Common myeloid progenitor, CD34-positive (primary cell): Measurements from ENCODE around the gene GRAPL. TPM values are rescaled to one million over a fixed set of nuclear protein-coding genes. Genes with fewer than 3 reads are reported as not detected.
"Not testable (repeated sequence)": the region's sequence is repeated elsewhere in the genome, so short reads cannot be mapped to it uniquely, and the experiment has no call there.

Experiments used
- CTCF ChIA-PET: fragments of 350-600 bp; sonication (Branson Sonifier 250); formaldehyde crosslinking; loops from one replicate; lab custom pipeline; 2021; ENCODE audit warnings: antibody characterized with exemption; lab: Charles Lee
- POLR2A ChIA-PET: fragments of 350-600 bp; sonication (Branson Sonifier 250); formaldehyde crosslinking; loops from one replicate; lab custom pipeline; 2021; ENCODE audit warnings: antibody characterized with exemption; lab: Charles Lee
- DNase-seq, 3 donors: peaks; one replicate each; pipeline versions ENCODE4 v3.0.0 to v3.0.0-alpha.2; 2013
- H3K27ac ChIP-seq, 2 experiments: 1 replicate in 1 of 2; 2 replicates in 1 of 2; pipeline ENCODE4 v1.7.0; 2013; ENCODE audit warnings: inconsistent platforms in 2 of 2, low read length in 2 of 2, mild to moderate bottlenecking in 2 of 2, low read depth in 1 of 2, moderate library complexity in 1 of 2; ENCODE audit not compliant: severe bottlenecking in 2 of 2, insufficient read depth in 1 of 2, poor library complexity in 1 of 2
- H3K27me3 ChIP-seq, 5 experiments: replicated peaks in 2 of 5; 1 replicate in 3 of 5; 2 replicates in 2 of 5; pipeline versions ENCODE4 v1.6.1 to v1.7.0; 2013; ENCODE audit warnings: low read length in 4 of 5, mild to moderate bottlenecking in 2 of 5, moderate library complexity in 2 of 5, inconsistent platforms in 1 of 5; ENCODE audit not compliant: insufficient read depth in 5 of 5, control insufficient read depth in 4 of 5
- H3K36me3 ChIP-seq, 4 experiments: 1 replicate in 2 of 4; 2 replicates in 2 of 4; pipeline versions ENCODE4 v1.6.1 to v1.7.0; 2013; ENCODE audit warnings: low read length in 3 of 4, control low read depth in 1 of 4, mild to moderate bottlenecking in 1 of 4; ENCODE audit not compliant: control insufficient read depth in 4 of 4, insufficient read depth in 4 of 4
- H3K4me1 ChIP-seq, 4 experiments: 1 replicate in 3 of 4; 2 replicates in 1 of 4; pipeline versions ENCODE4 v1.6.1 to v1.7.1; 2013; ENCODE audit warnings: low read length in 3 of 4, mild to moderate bottlenecking in 3 of 4, control low read depth in 1 of 4, inconsistent platforms in 1 of 4, moderate library complexity in 1 of 4; ENCODE audit not compliant: control insufficient read depth in 4 of 4, insufficient read depth in 4 of 4; ENCODE audit errors: control extremely low read depth in 1 of 4
- H3K4me3 ChIP-seq, 7 experiments: 1 replicate in 4 of 7; 2 replicates in 3 of 7; pipeline versions ENCODE4 v1.5.1 to v1.7.0; 2013; ENCODE audit warnings: mild to moderate bottlenecking in 7 of 7, low read length in 6 of 7, moderate library complexity in 6 of 7, inconsistent platforms in 2 of 7, low read depth in 2 of 7, control low read depth in 1 of 7; ENCODE audit not compliant: insufficient read depth in 4 of 7, control insufficient read depth in 1 of 7; ENCODE audit errors: extremely low read depth in 1 of 7
- H3K9me3 ChIP-seq, 5 experiments: 1 replicate in 4 of 5; 2 replicates in 1 of 5; pipeline versions ENCODE4 v1.6.1 to v1.7.1; 2013; ENCODE audit warnings: low read length in 4 of 5, mild to moderate bottlenecking in 2 of 5, inconsistent platforms in 1 of 5, low read depth in 1 of 5, moderate library complexity in 1 of 5; ENCODE audit not compliant: control insufficient read depth in 4 of 5, insufficient read depth in 2 of 5; ENCODE audit errors: control extremely low read depth in 1 of 5
- WGBS: methylation state at CpG from one replicate; pipeline ENCODE4 v1.1.5; 2013; ENCODE audit not compliant: insufficient coverage; 5-methylcytosine and 5-hydroxymethylcytosine counted together
- polyA plus RNA-seq: library from polyadenylated mRNA; unstranded; fragments of 120-200 nt; gene quantifications from one replicate; pipeline ENCODE4 v1.2.1, GENCODE V29; 2013

Gene GRAPL
- 3.5 TPM for polyA plus RNA-seq

- H3K27me3 ChIP-seq, H3K4me3 ChIP-seq, H3K9me3 ChIP-seq, H3K4me1 ChIP-seq, DNase-seq, H3K36me3 ChIP-seq, POLR2A ChIA-PET, CTCF ChIA-PET, H3K27ac ChIP-seq: not testable (repeated sequence)
- no CpG with 5 or more reads among the region's 14 CpGs for whole genome bisulfite sequencing
Measured at GRCh38 chr17:19127148-19127980, at the start of gene GRAPL. TSS of gene GRAPL (plus strand) at chr17:19127589. CDS start at chr17:19127620, 31 bp downstream.

- H3K36me3 ChIP-seq: not testable (repeated sequence)
Measured at GRCh38 chr17:19088804-19089685, 38.3 kb upstream of the GRAPL start.

GRCh38 chr17:19090058-19090772 lies 37.2 kb upstream of the GRAPL start:
- WGBS: no CpG with 5 or more reads among the region's 13 CpGs
- H3K9me3 ChIP-seq, H3K4me1 ChIP-seq, DNase-seq, H3K36me3 ChIP-seq, POLR2A ChIA-PET, CTCF ChIA-PET, H3K27ac ChIP-seq, H3K4me3 ChIP-seq, H3K27me3 ChIP-seq: not testable (repeated sequence)

More at GRCh38 chr17:19088804-19089685, 38.3 kb upstream of the GRAPL start:
- DNase-seq, H3K27me3 ChIP-seq, POLR2A ChIA-PET, H3K4me1 ChIP-seq, H3K27ac ChIP-seq, H3K4me3 ChIP-seq, H3K9me3 ChIP-seq, CTCF ChIA-PET: not testable (repeated sequence)
- WGBS: no CpG with 5 or more reads among the region's 77 CpGs

DNA sequence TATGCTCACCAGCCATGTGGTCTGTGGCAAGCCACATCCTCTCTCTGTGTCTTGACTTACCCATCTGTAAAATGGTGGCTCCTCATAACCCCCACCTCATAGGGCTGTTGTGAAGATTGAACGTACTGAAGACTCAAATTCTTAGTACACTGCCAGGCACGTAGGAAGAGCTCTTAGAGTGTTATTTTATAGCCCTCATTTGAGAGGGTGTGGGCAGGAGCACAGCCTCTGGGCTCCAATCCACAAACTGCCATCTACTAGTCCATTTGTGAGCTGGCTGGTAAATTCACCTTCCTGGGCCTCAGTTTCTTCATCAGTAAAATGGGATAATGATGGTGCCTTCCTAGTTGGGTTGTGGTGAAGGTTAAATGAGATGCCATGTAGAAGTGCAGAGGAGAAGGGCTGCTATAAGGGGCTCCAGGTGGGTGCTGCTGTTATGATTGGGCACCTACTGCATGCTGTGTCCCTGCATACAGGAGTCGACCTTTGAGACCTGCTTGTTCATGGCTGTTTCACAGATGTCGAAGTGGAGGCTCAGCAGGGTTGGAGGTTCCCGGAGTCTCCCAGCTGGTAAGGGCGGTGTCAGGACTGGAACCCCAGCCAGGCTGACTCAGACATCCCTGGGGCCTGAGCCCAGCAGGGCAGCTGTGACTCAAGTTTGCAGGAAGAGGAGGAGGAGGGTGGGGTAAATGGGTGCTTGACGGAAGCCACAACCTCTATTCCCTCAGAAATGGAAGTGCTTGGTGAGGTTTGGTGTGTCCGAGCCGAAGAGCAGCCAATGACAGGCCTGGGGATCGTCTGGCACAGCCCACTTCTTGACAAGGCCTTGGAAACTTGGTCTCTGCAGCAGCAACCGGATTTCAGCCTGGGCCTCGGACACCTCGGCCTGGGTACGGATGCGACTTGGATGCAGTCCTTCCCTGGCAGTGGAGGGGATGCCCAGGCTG lies 34.4 kb upstream of the GRAPL start:
- H3K27me3 ChIP-seq, POLR2A ChIA-PET, H3K4me3 ChIP-seq, H3K27ac ChIP-seq, DNase-seq, H3K4me1 ChIP-seq, CTCF ChIA-PET, H3K36me3 ChIP-seq, H3K9me3 ChIP-seq: not testable (repeated sequence)
- WGBS: no CpG with 5 or more reads among the region's 15 CpGs

- H3K27ac ChIP-seq, H3K4me3 ChIP-seq, DNase-seq, H3K9me3 ChIP-seq, H3K36me3 ChIP-seq, POLR2A ChIA-PET, H3K27me3 ChIP-seq, H3K4me1 ChIP-seq, CTCF ChIA-PET: not testable (repeated sequence)
- WGBS: no CpG with 5 or more reads among the region's 15 CpGs
Measured at GRCh38 chr17:19093684-19094438, 33.5 kb upstream of the GRAPL start.

GRCh38 chr17:19108517-19108916 lies 18.9 kb upstream of the GRAPL start:
- peak in 1 of 3 donors; percentile 0 for DNase-seq
- POLR2A ChIA-PET, H3K4me1 ChIP-seq, H3K4me3 ChIP-seq, H3K36me3 ChIP-seq, CTCF ChIA-PET, H3K9me3 ChIP-seq, H3K27me3 ChIP-seq, H3K27ac ChIP-seq: not testable (repeated sequence)
- no CpG with 5 or more reads among the region's 6 CpGs for WGBS
